Measurements from ENCODE around the gene HOXC5.

- no peak for TF ChIP-seq POLR2A (IDR thresholded peaks at IDR 0.05)
- no peak for TF ChIP-seq CTCF (IDR thresholded peaks at IDR 0.05)
These were observed 38.9 kb upstream of the HOXC5 start for GRCh38 chr12:53994009-53994263.

Data from lower leg skin (tissue), 3 donors.